ENCODE measurements around the gene MEIS1. TPM values are rescaled to one million over a fixed set of nuclear protein-coding genes. Genes with fewer than 3 reads are reported as not detected.

Gene MEIS1
- total RNA-seq, 1 donor from 2014 or later: 3.4 TPM

GRCh38 chr2:66441581-66442320 lies 6.8 kb downstream of the MEIS1 start:
- Mint-ChIP-seq H3K36me3 (ENCODE audit: low read depth, unreplicated experiment) (peaks cover 3% of the 10 kb centered on the region), H3K27ac (ENCODE audit: unreplicated experiment) (no peak overlapping the region), H3K4me1 (ENCODE audit: low read depth, unreplicated experiment) (peaks cover 2% of the 10 kb centered on the region), H3K27me3 (ENCODE audit: low read depth, unreplicated experiment) (peaks cover 85% of the 10 kb centered on the region), H3K4me3 (ENCODE audit: unreplicated experiment) (no peak overlapping the region), H3K9me3 (ENCODE audit: unreplicated experiment) (peaks cover 7% of the 10 kb centered on the region)
- no peak overlapping the region for H2AFZ ChIP-seq (ENCODE audit: low read depth, low read length)
- peak overlapping the region; percentile 99 for H3K4me2 ChIP-seq (ENCODE audit: low read length)
- H3K9ac ChIP-seq (ENCODE audit: low read length): peak overlapping the region; percentile 62
- peaks cover 14% of the 10 kb centered on the region for H3K27me3 ChIP-seq (ENCODE audit: insufficient read depth, low read length)
- H3K79me2 ChIP-seq (ENCODE audit: insufficient read depth, low read length): peaks cover 98% of the 10 kb centered on the region
- H3K9me3 ChIP-seq (ENCODE audit: insufficient read depth, low read depth, low read length): no peaks in the 10 kb centered on the region
- no peak for TF ChIP-seq EZH2 (IDR thresholded peaks at IDR 0.05; ENCODE audit: insufficient read depth, low read length)
- H3K4me1 ChIP-seq (ENCODE audit: insufficient read depth, low read length): peaks cover 25% of the 10 kb centered on the region
- no peaks in the 10 kb centered on the region for H4K20me1 ChIP-seq (ENCODE audit: insufficient read depth, low read length)
- no peak for DNase-seq (ENCODE audit: low read depth)
- H3K4me3 ChIP-seq (ENCODE audit: insufficient read depth, low read depth, low read length): peak overlapping the region; percentile 77
- H3K27ac ChIP-seq (ENCODE audit: low read depth, low read length): no peak overlapping the region
- peaks cover 3% of the 10 kb centered on the region for H3K36me3 ChIP-seq (ENCODE audit: insufficient read depth, low read length)
- no peak for FAIRE-seq

DNA sequence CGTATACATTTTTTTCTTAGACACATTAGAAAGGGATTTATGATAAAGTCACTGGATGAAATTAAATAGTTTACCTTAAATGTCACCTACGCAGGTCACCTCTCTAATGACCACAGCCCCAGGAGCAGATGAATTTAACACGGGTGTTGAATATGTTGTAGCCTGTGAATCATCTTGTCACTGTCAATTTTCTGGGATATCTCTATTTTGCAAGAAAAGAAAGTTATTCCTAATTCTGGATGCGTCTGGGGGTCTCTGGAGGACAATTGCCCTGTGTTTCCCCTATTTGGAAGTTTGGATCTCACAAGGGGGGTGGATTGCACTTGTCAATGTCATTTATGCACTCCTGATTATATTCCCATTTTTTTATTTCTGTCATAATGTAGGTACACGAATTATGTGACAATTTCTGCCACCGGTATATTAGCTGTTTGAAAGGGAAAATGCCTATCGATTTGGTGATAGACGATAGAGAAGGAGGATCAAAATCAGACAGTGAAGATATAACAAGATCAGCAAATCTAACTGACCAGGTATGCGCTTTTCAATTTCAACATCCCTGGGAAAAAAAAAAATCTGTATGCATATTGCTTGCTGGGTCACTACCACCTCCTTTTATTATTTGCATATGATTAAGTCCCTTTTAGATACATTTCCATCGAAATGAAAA lies 7.7 kb downstream of the MEIS1 start:
- no peaks in the 10 kb centered on the region for H4K20me1 ChIP-seq (ENCODE audit: insufficient read depth, low read length)
- Mint-ChIP-seq H3K9me3 (ENCODE audit: unreplicated experiment) (peaks cover 7% of the 10 kb centered on the region), H3K27me3 (ENCODE audit: low read depth, unreplicated experiment) (peaks cover 81% of the 10 kb centered on the region), H3K4me1 (ENCODE audit: low read depth, unreplicated experiment) (peaks cover 2% of the 10 kb centered on the region), H3K4me3 (ENCODE audit: unreplicated experiment) (no peak overlapping the region), H3K36me3 (ENCODE audit: low read depth, unreplicated experiment) (peaks cover 3% of the 10 kb centered on the region), H3K27ac (ENCODE audit: unreplicated experiment) (no peak overlapping the region)
- H3K4me3 ChIP-seq (ENCODE audit: insufficient read depth, low read depth, low read length): peak overlapping the region; percentile 45
- FAIRE-seq: no peak
- peaks cover 10% of the 10 kb centered on the region for H3K27me3 ChIP-seq (ENCODE audit: insufficient read depth, low read length)
- no peak overlapping the region for H2AFZ ChIP-seq (ENCODE audit: low read depth, low read length)
- H3K9me3 ChIP-seq (ENCODE audit: insufficient read depth, low read depth, low read length): no peaks in the 10 kb centered on the region
- H3K4me2 ChIP-seq (ENCODE audit: low read length): peak overlapping the region; percentile 83
- H3K9ac ChIP-seq (ENCODE audit: low read length): peak overlapping the region; percentile 77
- no peak for DNase-seq (ENCODE audit: low read depth)
- TF ChIP-seq EZH2 (IDR thresholded peaks at IDR 0.05; ENCODE audit: insufficient read depth, low read length) (no peak), CTCF (IDR thresholded peaks at IDR 0.05; ENCODE audit: insufficient read depth, low read depth, low read length) (no peak)
- H3K36me3 ChIP-seq (ENCODE audit: insufficient read depth, low read length): peaks cover 3% of the 10 kb centered on the region
- no peak overlapping the region for H3K27ac ChIP-seq (ENCODE audit: low read depth, low read length)
- H3K79me2 ChIP-seq (ENCODE audit: insufficient read depth, low read length): peaks cover 98% of the 10 kb centered on the region
- peaks cover 25% of the 10 kb centered on the region for H3K4me1 ChIP-seq (ENCODE audit: insufficient read depth, low read length)

- no peak overlapping the region for H3K4me3 Mint-ChIP-seq (ENCODE audit: unreplicated experiment)
- Histone ChIP-seq H3K27me3 (ENCODE audit: insufficient read depth, low read length) (peaks cover 8% of the 10 kb centered on the region), H3K4me1 (ENCODE audit: insufficient read depth, low read length) (peaks cover 25% of the 10 kb centered on the region), H3K36me3 (ENCODE audit: insufficient read depth, low read length) (peaks cover 3% of the 10 kb centered on the region), H3K4me3 (ENCODE audit: insufficient read depth, low read depth, low read length) (peak overlapping the region; percentile 45), H2AFZ (ENCODE audit: low read depth, low read length) (no peak overlapping the region), H4K20me1 (ENCODE audit: insufficient read depth, low read length) (no peaks in the 10 kb centered on the region), H3K9me3 (ENCODE audit: insufficient read depth, low read depth, low read length) (no peaks in the 10 kb centered on the region), H3K4me2 (ENCODE audit: low read length) (peak overlapping the region; percentile 83), H3K9ac (ENCODE audit: low read length) (peak overlapping the region; percentile 77), H3K27ac (ENCODE audit: low read depth, low read length) (peak overlapping the region; percentile 80), H3K79me2 (ENCODE audit: insufficient read depth, low read length) (peaks cover 94% of the 10 kb centered on the region)
- H3K27ac Mint-ChIP-seq (ENCODE audit: unreplicated experiment): no peak overlapping the region
- peaks cover 74% of the 10 kb centered on the region for H3K27me3 Mint-ChIP-seq (ENCODE audit: low read depth, unreplicated experiment)
- DNase-seq (ENCODE audit: low read depth) (no peak), FAIRE-seq (no peak)
- H3K4me1 Mint-ChIP-seq (ENCODE audit: low read depth, unreplicated experiment): peaks cover 2% of the 10 kb centered on the region
- peaks cover 7% of the 10 kb centered on the region for H3K9me3 Mint-ChIP-seq (ENCODE audit: unreplicated experiment)
- H3K36me3 Mint-ChIP-seq (ENCODE audit: low read depth, unreplicated experiment): peaks cover 3% of the 10 kb centered on the region
- TF ChIP-seq CTCF (IDR thresholded peaks at IDR 0.05; ENCODE audit: insufficient read depth, low read depth, low read length) (no peak), EZH2 (IDR thresholded peaks at IDR 0.05; ENCODE audit: insufficient read depth, low read length) (no peak)
These were observed 8.5 kb downstream of the MEIS1 start for GRCh38 chr2:66443186-66443978.

Data from astrocyte (in vitro differentiated cells and primary cell).